ENCODE results near the gene HSPBAP1. TPM values are rescaled to one million over a fixed set of nuclear protein-coding genes. Genes with fewer than 3 reads are reported as not detected.

HSPBAP1 gene
- total and polyA plus RNA-seq, 7 donors, result 4.8 to 24.7 (median 17.6) TPM

- TF ChIP-seq, protein P1, sequence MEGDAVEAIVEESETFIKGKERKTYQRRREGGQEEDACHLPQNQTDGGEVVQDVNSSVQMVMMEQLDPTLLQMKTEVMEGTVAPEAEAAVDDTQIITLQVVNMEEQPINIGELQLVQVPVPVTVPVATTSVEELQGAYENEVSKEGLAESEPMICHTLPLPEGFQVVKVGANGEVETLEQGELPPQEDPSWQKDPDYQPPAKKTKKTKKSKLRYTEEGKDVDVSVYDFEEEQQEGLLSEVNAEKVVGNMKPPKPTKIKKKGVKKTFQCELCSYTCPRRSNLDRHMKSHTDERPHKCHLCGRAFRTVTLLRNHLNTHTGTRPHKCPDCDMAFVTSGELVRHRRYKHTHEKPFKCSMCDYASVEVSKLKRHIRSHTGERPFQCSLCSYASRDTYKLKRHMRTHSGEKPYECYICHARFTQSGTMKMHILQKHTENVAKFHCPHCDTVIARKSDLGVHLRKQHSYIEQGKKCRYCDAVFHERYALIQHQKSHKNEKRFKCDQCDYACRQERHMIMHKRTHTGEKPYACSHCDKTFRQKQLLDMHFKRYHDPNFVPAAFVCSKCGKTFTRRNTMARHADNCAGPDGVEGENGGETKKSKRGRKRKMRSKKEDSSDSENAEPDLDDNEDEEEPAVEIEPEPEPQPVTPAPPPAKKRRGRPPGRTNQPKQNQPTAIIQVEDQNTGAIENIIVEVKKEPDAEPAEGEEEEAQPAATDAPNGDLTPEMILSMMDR (IDR thresholded peaks at IDR 0.05), result no peak
- peaks cover 49% of the 10 kb centered on the region for H3K4me1 ChIP-seq
- WGBS, 3 donors, result 44 to 67% (median 53%) methylated on average over 11 of the region's 11 CpGs
- H3K27me3 ChIP-seq (ENCODE audit: insufficient read depth in 3 of 3, low read length in 2 of 3), result no peaks in the 10 kb centered on the region
- no peaks in the 10 kb centered on the region for H3K9me3 ChIP-seq
- H3K27ac ChIP-seq, result peak overlapping the region; percentile 99
- H3K4me3 ChIP-seq, result peak overlapping the region; percentile 93
- intact Hi-C loops (cut with DNase I), result loop anchor here in 1 of 2 donors (5.0 kb wide), 1 partner anchor 32 kb away; no protein-coding TSS in a partner anchor
- DNase-seq (no peak), ATAC-seq (peak in 1 of 4 donors; percentile 21)
- peaks cover 0 to 11% of the 10 kb centered on the region in 2 donors for H3K36me3 ChIP-seq (ENCODE audit: insufficient read depth in 1 of 2, low read depth in 1 of 2)
Observed at GRCh38 chr3:122789585-122790273, 3.9 kb downstream of the HSPBAP1 start.

- peaks cover 57% of the 10 kb centered on the region for H3K4me1 ChIP-seq
- H3K36me3 ChIP-seq (ENCODE audit: insufficient read depth in 1 of 2, low read depth in 1 of 2), result peaks cover 0 to 11% of the 10 kb centered on the region in 2 donors
- H3K27me3 ChIP-seq (ENCODE audit: insufficient read depth in 3 of 3, low read length in 2 of 3), result no peaks in the 10 kb centered on the region
- H3K9me3 ChIP-seq, result no peaks in the 10 kb centered on the region
- peak overlapping the region; percentile 11 for H3K4me3 ChIP-seq
- TF ChIP-seq, protein P1 (IDR thresholded peaks at IDR 0.05), result no peak
- 54 to 62% (median 56%) methylated on average over 2 of the region's 2 CpGs for WGBS, 3 donors
- ATAC-seq (no peak), DNase-seq (no peak)
- intact Hi-C loops (cut with DNase I), result no loop called here
- peak overlapping the region; percentile 99 for H3K27ac ChIP-seq
Observed at GRCh38 chr3:122787872-122788271, 5.8 kb downstream of the HSPBAP1 start.

GRCh38 chr3:122786066-122786465 lies 7.6 kb downstream of the HSPBAP1 start:
- Histone ChIP-seq H3K36me3 (ENCODE audit: insufficient read depth in 1 of 2, low read depth in 1 of 2) (peaks cover 0 to 11% of the 10 kb centered on the region in 2 donors), H3K4me1 (peaks cover 50% of the 10 kb centered on the region), H3K27ac (peak overlapping the region; percentile 68), H3K4me3 (no peak overlapping the region), H3K27me3 (ENCODE audit: insufficient read depth in 3 of 3, low read length in 2 of 3) (no peaks in the 10 kb centered on the region), H3K9me3 (no peaks in the 10 kb centered on the region)
- WGBS, 3 donors, result 95 to 98% (median 98%) methylated on average over 1 of the region's 1 CpG
- no peak for DNase-seq
- ATAC-seq, result peak in 1 of 4 donors; percentile 51
- TF ChIP-seq, protein P1 (IDR thresholded peaks at IDR 0.05), result no peak
- intact Hi-C loops (cut with DNase I), result no loop called here

- Histone ChIP-seq H3K9me3 (no peaks in the 10 kb centered on the region), H3K27me3 (ENCODE audit: insufficient read depth in 3 of 3, low read length in 2 of 3) (no peaks in the 10 kb centered on the region), H3K27ac (peak overlapping the region; percentile 68), H3K36me3 (ENCODE audit: insufficient read depth in 1 of 2, low read depth in 1 of 2) (peaks cover 0 to 11% of the 10 kb centered on the region in 2 donors), H3K4me3 (no peak overlapping the region), H3K4me1 (peaks cover 42% of the 10 kb centered on the region)
- intact Hi-C loops (cut with DNase I), result no loop called here
- no peak for DNase-seq
- no peak for ATAC-seq
- WGBS, 3 donors, result 48 to 74% (median 50%) methylated on average over 1 of the region's 1 CpG
- TF ChIP-seq, protein P1 (IDR thresholded peaks at IDR 0.05), result no peak
Observed at GRCh38 chr3:122785231-122785630, 8.4 kb downstream of the HSPBAP1 start.

Data from psoas muscle (tissue), 8 donors.